ENCODE measurements around the gene KIF11.

KIF11 gene

DNA sequence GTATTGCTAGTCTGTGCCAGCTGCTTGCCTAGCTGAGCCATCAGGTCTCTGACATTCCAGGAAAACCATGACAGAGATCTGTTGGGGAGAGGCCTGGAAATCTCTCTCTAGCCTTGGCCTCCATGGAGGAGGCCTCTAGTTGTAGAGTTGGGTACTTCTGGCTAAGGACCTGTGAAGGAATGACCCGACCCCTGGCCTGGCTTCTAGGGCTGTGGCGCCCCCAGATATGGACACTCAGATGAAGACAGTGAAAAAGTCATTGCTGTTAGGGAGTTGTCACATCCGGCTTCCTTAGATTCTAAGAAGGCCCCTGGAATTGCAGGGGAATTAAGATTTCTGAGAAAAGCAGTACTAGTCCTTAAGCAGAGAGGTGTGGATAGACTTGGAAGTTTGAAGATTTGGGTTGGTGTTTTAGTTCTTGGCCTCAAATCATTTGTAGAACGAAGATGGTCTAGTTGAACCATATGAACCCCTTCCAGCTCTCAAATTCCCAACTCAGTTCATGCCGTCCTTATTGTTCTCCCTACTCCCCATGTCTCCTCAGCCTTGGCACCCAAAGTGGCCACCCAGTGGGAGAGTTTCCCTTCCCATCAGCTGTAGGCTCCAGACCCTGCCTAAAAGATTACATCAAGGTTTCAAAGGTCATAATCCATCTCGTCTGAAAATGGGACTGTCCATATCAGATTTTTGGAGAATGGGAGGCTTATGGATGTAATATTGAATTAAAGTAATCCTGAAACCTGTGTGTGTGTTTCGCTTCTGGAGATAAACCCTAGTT is 103.9 kb downstream of the KIF11 start:
- no peak for TF ChIP-seq CTCF (conservative IDR thresholded peaks at IDR 0.05; ENCODE audit: low read depth, low read length)
- DNase-seq (ENCODE audit: low read depth): no peak
- no peak overlapping the region for H3K4me3 ChIP-seq (ENCODE audit: low read length)

DNA sequence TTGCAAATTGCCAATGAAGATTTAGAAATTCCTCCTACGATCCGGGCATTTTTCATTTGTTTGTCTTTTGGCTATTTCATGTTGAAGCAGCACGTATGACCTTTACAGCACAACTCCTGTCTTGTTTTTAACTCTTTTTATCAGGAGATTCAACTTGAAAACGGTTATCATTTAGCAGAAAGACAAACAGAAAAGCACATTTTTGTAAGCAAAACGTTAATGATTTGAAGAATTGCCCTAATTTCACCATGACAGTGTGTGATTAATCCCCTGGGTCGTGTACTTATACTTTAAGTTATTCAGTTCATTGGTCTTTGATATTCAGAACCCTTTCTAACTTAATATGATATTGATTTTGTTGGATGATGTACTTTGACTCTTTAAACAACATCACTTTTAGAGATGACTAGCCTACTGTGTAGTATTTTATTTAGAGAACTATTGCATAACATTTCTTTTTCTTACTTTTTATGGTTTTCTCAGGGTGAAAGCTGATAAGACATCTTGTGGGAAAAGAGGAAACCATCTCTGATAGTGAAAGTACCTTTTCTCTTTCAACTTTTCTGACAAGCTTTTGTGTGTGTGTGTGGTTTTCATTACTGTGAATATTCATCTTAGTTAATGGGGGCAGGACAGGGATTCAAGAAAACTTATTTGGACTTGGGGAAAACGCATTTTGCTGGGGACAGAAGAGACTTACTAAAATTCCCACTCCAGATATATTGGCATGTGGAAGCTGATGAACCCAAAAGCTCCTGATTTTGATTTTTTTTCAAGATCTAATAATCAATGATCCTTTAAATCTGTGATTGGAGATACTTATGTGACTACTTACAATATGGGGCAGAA is 105.0 kb downstream of the KIF11 start:
- no peak overlapping the region for H3K4me3 ChIP-seq (ENCODE audit: low read length)
- TF ChIP-seq CTCF (conservative IDR thresholded peaks at IDR 0.05; ENCODE audit: low read depth, low read length): no peak
- no peak for DNase-seq (ENCODE audit: low read depth)

GRCh38 chr10:92699193-92699517 is 106.2 kb downstream of the KIF11 start:
- no peak for DNase-seq (ENCODE audit: low read depth)
- TF ChIP-seq CTCF (conservative IDR thresholded peaks at IDR 0.05; ENCODE audit: low read depth, low read length): no peak
- H3K4me3 ChIP-seq (ENCODE audit: low read length): peak overlapping the region; percentile 65

- TF ChIP-seq CTCF (conservative IDR thresholded peaks at IDR 0.05; ENCODE audit: low read depth, low read length): no peak
- no peak for DNase-seq (ENCODE audit: low read depth)
- H3K4me3 ChIP-seq (ENCODE audit: low read length): peak overlapping the region; percentile 65
These were observed 106.8 kb downstream of the KIF11 start for GRCh38 chr10:92699518-92700381.

DNA sequence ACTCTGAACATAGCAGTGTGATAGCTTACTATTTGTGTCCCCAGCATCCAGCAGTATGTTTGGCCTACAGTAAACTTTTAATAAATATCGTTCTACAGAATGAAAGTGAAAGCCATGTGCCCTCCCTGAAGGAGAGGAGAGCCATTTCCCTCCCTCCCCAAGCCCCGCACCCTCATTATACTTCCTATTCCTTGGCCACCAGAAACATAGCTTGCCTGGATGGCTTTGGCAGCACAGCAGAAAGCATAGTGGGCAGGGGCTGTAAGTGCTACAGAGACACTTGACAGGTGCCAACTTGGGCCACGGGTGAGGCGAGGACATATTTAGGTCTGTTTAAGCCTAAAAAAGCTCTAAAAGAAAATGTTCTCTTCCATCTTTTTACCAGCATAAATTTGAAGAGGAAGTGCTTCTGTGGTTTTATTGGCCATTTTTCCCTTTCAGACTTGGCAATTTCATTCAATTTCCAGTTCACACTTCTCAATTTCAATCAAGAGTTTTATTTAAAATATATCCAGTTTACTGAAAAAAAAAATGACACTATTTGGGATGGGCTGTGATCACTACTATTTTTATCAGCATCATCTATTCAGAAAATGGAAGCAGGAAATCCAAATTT is 109.5 kb downstream of the KIF11 start:
- DNase-seq (ENCODE audit: low read depth): no peak
- TF ChIP-seq CTCF (conservative IDR thresholded peaks at IDR 0.05; ENCODE audit: low read depth, low read length): no peak
- H3K4me3 ChIP-seq (ENCODE audit: low read length): no peak overlapping the region

Measured in retinal pigment epithelial cell (primary cell).